Measurements from ENCODE around the gene NPAS3.

DNA sequence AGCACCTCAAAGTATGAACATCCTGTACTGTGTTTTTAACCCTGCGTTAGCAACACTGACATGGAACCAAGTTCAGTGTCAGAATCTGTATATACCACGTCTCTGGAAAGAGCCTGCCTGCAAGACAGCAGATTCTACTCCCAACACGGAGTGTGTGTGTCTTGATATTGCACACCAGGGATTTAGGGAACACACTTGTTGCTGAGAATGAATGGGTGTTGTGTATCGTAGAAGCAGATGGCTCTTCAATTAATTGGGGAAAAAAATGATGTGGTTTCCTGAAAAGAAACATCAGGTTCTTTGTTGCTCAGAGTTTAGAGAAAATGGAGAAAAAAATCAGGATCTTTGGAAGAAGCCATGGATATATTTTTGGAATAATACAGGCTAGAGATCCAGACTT, 841.4 kb downstream of the NPAS3 start:
- TF ChIP-seq CTCF (IDR thresholded peaks at IDR 0.05) (no peak), POLR2A (IDR thresholded peaks at IDR 0.05) (no peak), POLR2AphosphoS5 (IDR thresholded peaks at IDR 0.05) (no peak)
